ENCODE data around the gene ZPR1.

Gene ZPR1

GRCh38 chr11:116819049-116819448 is 31.2 kb upstream of the ZPR1 start:
- no peak for TF ChIP-seq CTCF (IDR thresholded peaks at IDR 0.05)

GRCh38 chr11:116814502-116814901 is 26.7 kb upstream of the ZPR1 start:
- no peak for TF ChIP-seq CTCF (IDR thresholded peaks at IDR 0.05)

- no peak for TF ChIP-seq CTCF (IDR thresholded peaks at IDR 0.05)
These were observed 26.1 kb upstream of the ZPR1 start for GRCh38 chr11:116813781-116814471.

- no peak for TF ChIP-seq CTCF (IDR thresholded peaks at IDR 0.05)
These were observed 25.3 kb upstream of the ZPR1 start for GRCh38 chr11:116813170-116813569.

GRCh38 chr11:116812109-116812508 is 24.3 kb upstream of the ZPR1 start:
- TF ChIP-seq CTCF (IDR thresholded peaks at IDR 0.05), result no peak

- TF ChIP-seq CTCF (IDR thresholded peaks at IDR 0.05), result no peak
These were observed 23.4 kb upstream of the ZPR1 start for GRCh38 chr11:116811194-116811593.

- TF ChIP-seq CTCF (IDR thresholded peaks at IDR 0.05), result no peak
These were observed 20.7 kb upstream of the ZPR1 start for GRCh38 chr11:116808262-116809175.

Measured in LNCAP (cell line).